Prostate gland (tissue), 2 donors: ENCODE data around the gene MYH9.

Source experiments
- CTCF ChIP-seq, 4 experiments: fragments of 200-600 bp in 2 of 4; fragments of 450-650 bp in 2 of 4; sonication (generic) in 2 of 4; IDR thresholded peaks; 1 replicate in 3 of 4; 2 replicates in 1 of 4; pipeline ENCODE4 v1.5.1; 2016 to 2019; ENCODE audit warnings: antibody characterized with exemption in 4 of 4, mild to moderate bottlenecking in 2 of 4, moderate library complexity in 2 of 4
- POLR2A ChIP-seq: fragments of 450-650 bp; IDR thresholded peaks from one replicate; pipeline ENCODE4 v1.6.1; 2016; ENCODE audit warnings: antibody characterized with exemption, mild to moderate bottlenecking
- POLR2AphosphoS5 ChIP-seq: sonication (generic); formaldehyde crosslinking; IDR thresholded peaks from one replicate; pipeline ENCODE4 v1.6.1; 2017; ENCODE audit warnings: antibody characterized with exemption

GRCh38 chr22:36405671-36406538, 18.1 kb upstream of the MYH9 start:
- TF ChIP-seq CTCF (IDR thresholded peaks at IDR 0.05) (no peak), POLR2A (no peak), POLR2AphosphoS5 (no peak)
